GM21515 (cell line): ENCODE measurements around the gene PXK.

Experiments used
- ATAC-seq: cut with Tn5 transposase; IDR thresholded peaks from one replicate; pipeline ENCODE4 v1.9.1; 2021; ENCODE audit not compliant: unreplicated experiment

The PXK gene

GRCh38 chr3:58379351-58380073, 46.8 kb downstream of the PXK start:
- ATAC-seq, result no peak

GRCh38 chr3:58383476-58383875, 50.8 kb downstream of the PXK start:
- no peak for ATAC-seq

- no peak for ATAC-seq
Measured at GRCh38 chr3:58383904-58384303, 51.2 kb downstream of the PXK start.

- no peak for ATAC-seq
Measured at GRCh38 chr3:58384381-58385090, 51.8 kb downstream of the PXK start.

GRCh38 chr3:58386626-58387365, 54.1 kb downstream of the PXK start:
- no peak for ATAC-seq

- ATAC-seq, result no peak
Measured at GRCh38 chr3:58387650-58388546, 55.2 kb downstream of the PXK start.

GRCh38 chr3:58388550-58389091, 55.9 kb downstream of the PXK start:
- ATAC-seq, result no peak

GRCh38 chr3:58391156-58391865, 58.6 kb downstream of the PXK start:
- ATAC-seq, result no peak

- no peak for ATAC-seq
Measured at GRCh38 chr3:58392181-58392580, 59.5 kb downstream of the PXK start.

- ATAC-seq, result no peak
Measured at GRCh38 chr3:58394339-58394738, 61.6 kb downstream of the PXK start.

GRCh38 chr3:58398669-58399333, 66.1 kb downstream of the PXK start:
- ATAC-seq, result no peak

- ATAC-seq, result no peak
Measured at GRCh38 chr3:58403513-58404109, 70.9 kb downstream of the PXK start.

- ATAC-seq, result no peak
Measured at GRCh38 chr3:58404396-58404795, 71.7 kb downstream of the PXK start.

- ATAC-seq, result no peak
Measured at GRCh38 chr3:58408906-58409305, 76.2 kb downstream of the PXK start.

- ATAC-seq, result no peak
Measured at GRCh38 chr3:58409663-58410062, 77.0 kb downstream of the PXK start.

- no peak for ATAC-seq
Measured at GRCh38 chr3:58411036-58411435, 78.3 kb downstream of the PXK start.

GRCh38 chr3:58411851-58412830, 79.4 kb downstream of the PXK start:
- ATAC-seq, result no peak
